ENCODE measurements around the gene FAM50B.

GRCh38 chr6:3811191-3811590 lies 38.0 kb upstream of the FAM50B start:
- TF ChIP-seq CTCF (IDR thresholded peaks at IDR 0.05; ENCODE audit: insufficient read depth, low read length, poor library complexity, severe bottlenecking) (no peak), EZH2phosphoT487 (conservative IDR thresholded peaks at IDR 0.05; ENCODE audit: low read length) (no peak)

All from SU-DHL-6 (cell line).